KOPT-K1 (cell line): ENCODE measurements around the gene SKP1.
A peak's percentile ranks its signal among the peaks of the same experiment; 100 is the strongest.
"Not testable (repeated sequence)": the region's sequence is repeated elsewhere in the genome, so short reads cannot be mapped to it uniquely, and the experiment has no call there.

Experiments used
- H3K27ac ChIP-seq: fragments of 200-600 bp; sonication (generic); 2 replicates; pipeline ENCODE4 v1.5.1; 2016; ENCODE audit warnings: antibody characterized with exemption, mild to moderate bottlenecking, low read depth, low read length; ENCODE audit not compliant: poor library complexity, severe bottlenecking
- H3K36me3 ChIP-seq: fragments of 200-600 bp; sonication (generic); 2 replicates; pipeline ENCODE4 v1.5.1; 2017; ENCODE audit warnings: antibody characterized with exemption, mild to moderate bottlenecking, low read length, moderate library complexity; ENCODE audit not compliant: insufficient read depth
- H3K9me3 ChIP-seq: fragments of 200-600 bp; sonication (generic); 2 replicates; pipeline ENCODE4 v1.5.1; 2017; ENCODE audit warnings: antibody characterized with exemption, low read length, mild to moderate bottlenecking; ENCODE audit not compliant: insufficient read depth, poor library complexity, severe bottlenecking

SKP1 gene

GRCh38 chr5:134176511-134177368 lies at the start of gene SKP1:
Gene SKP1 (minus strand): TSS chr5:134176950. CDS start chr5:134174022, 2,928 bp downstream.
- H3K27ac ChIP-seq = peak within 1 kb of the TSS; percentile 97

GRCh38 chr5:134225780-134226440 lies 49.2 kb upstream of the SKP1 start, which contains the start of gene PPP2CA:
Gene PPP2CA (minus strand): TSS chr5:134226073. CDS start chr5:134225861, 212 bp downstream.
- peaks cover 38% of the 10 kb centered on the region for H3K36me3 ChIP-seq
- no peaks in the 10 kb centered on the region for H3K9me3 ChIP-seq
- peak within 1 kb of the TSS; percentile 97 for H3K27ac ChIP-seq

More at GRCh38 chr5:134176511-134177368, at the start of gene SKP1:
- Histone ChIP-seq H3K36me3 (peaks cover 21% of the 10 kb centered on the region), H3K9me3 (no peaks in the 10 kb centered on the region)

- Histone ChIP-seq H3K36me3 (peaks cover 45% of the 10 kb centered on the region), H3K27ac (peak overlapping the region; percentile 97), H3K9me3 (no peaks in the 10 kb centered on the region)
Measured at GRCh38 chr5:134224888-134225779, 48.4 kb upstream of the SKP1 start.

- Histone ChIP-seq H3K36me3 (peaks cover 61% of the 10 kb centered on the region), H3K9me3 (no peaks in the 10 kb centered on the region), H3K27ac (peak overlapping the region; percentile 97)
Measured at GRCh38 chr5:134223406-134224248, 46.9 kb upstream of the SKP1 start.

GRCh38 chr5:134221690-134222089 lies 44.9 kb upstream of the SKP1 start:
- peaks cover 80% of the 10 kb centered on the region for H3K36me3 ChIP-seq
- not testable (repeated sequence) for H3K9me3 ChIP-seq, H3K27ac ChIP-seq

GRCh38 chr5:134215757-134216156 lies 39.0 kb upstream of the SKP1 start:
- Histone ChIP-seq H3K36me3 (peaks cover 90% of the 10 kb centered on the region), H3K9me3 (no peaks in the 10 kb centered on the region), H3K27ac (no peak overlapping the region)

- not testable (repeated sequence) for H3K27ac ChIP-seq
- H3K36me3 ChIP-seq = peaks cover 67% of the 10 kb centered on the region
Measured at GRCh38 chr5:134211263-134212031, 34.7 kb upstream of the SKP1 start.

GRCh38 chr5:134209477-134210245 lies 32.9 kb upstream of the SKP1 start:
- peaks cover 75% of the 10 kb centered on the region for H3K36me3 ChIP-seq
- H3K27ac ChIP-seq = no peak overlapping the region

More at GRCh38 chr5:134211263-134212031, 34.7 kb upstream of the SKP1 start:
- H3K9me3 ChIP-seq = not testable (repeated sequence)

GRCh38 chr5:134207696-134208095 lies 30.9 kb upstream of the SKP1 start:
- Histone ChIP-seq H3K36me3 (peaks cover 76% of the 10 kb centered on the region), H3K9me3 (no peaks in the 10 kb centered on the region), H3K27ac (no peak overlapping the region)

More at GRCh38 chr5:134209477-134210245, 32.9 kb upstream of the SKP1 start:
- no peaks in the 10 kb centered on the region for H3K9me3 ChIP-seq

GRCh38 chr5:134206627-134207160 lies 29.9 kb upstream of the SKP1 start:
- Histone ChIP-seq H3K36me3 (peaks cover 76% of the 10 kb centered on the region), H3K27ac (no peak overlapping the region)

GRCh38 chr5:134204575-134204974 lies 27.8 kb upstream of the SKP1 start:
- H3K36me3 ChIP-seq = peaks cover 79% of the 10 kb centered on the region
- no peaks in the 10 kb centered on the region for H3K9me3 ChIP-seq
- H3K27ac ChIP-seq = no peak overlapping the region

More at GRCh38 chr5:134206627-134207160, 29.9 kb upstream of the SKP1 start:
- no peaks in the 10 kb centered on the region for H3K9me3 ChIP-seq

- Histone ChIP-seq H3K36me3 (peaks cover 88% of the 10 kb centered on the region), H3K9me3 (no peaks in the 10 kb centered on the region), H3K27ac (no peak overlapping the region)
Measured at GRCh38 chr5:134203630-134204029, 26.9 kb upstream of the SKP1 start.
